ENCODE measurements around the gene CD99L2.

The CD99L2 gene

DNA sequence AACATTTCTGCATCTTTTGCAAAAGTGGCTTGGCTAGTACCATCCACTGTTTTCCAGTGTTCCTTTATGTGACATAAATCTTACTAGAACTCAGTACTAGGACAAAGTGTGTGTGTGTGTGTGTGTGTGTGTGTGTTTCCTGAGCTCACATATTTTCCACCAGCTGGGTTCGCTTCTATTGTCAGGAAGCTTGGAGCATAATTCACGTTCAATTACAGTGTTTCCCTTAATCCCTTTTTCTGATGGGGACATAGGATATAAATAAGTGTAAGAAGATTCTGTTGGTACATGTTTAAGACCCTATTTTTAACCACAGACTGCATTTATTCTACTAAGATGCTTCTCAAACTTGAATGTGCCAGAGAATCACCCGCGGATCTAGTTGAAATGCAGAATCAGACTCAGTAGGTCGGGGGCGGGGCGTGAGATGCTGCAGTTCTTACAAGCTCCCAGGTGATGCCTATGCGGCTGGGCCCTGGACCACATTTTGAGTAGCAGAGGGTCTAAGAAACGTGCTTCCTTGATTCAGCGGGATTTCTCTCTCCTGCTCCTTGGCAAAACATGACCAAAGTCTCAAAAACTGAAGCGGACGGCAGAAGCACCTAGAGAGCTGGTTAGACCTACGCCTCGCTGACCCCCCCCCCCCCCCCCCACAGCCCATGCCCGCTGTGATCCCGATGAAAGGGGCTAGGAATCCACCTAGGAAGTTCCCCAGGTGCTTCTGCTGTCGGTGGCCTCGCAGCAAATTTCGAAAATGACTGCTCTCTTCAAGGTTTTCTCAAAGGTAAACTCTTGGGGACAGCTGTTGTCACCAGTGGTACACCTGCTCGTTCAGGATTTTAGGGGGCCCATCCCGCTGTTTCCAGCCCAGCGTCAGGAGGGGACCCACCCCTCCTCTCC lies 797 bp downstream of the CD99L2 start (continued):
- TF ChIP-seq, protein P1, sequence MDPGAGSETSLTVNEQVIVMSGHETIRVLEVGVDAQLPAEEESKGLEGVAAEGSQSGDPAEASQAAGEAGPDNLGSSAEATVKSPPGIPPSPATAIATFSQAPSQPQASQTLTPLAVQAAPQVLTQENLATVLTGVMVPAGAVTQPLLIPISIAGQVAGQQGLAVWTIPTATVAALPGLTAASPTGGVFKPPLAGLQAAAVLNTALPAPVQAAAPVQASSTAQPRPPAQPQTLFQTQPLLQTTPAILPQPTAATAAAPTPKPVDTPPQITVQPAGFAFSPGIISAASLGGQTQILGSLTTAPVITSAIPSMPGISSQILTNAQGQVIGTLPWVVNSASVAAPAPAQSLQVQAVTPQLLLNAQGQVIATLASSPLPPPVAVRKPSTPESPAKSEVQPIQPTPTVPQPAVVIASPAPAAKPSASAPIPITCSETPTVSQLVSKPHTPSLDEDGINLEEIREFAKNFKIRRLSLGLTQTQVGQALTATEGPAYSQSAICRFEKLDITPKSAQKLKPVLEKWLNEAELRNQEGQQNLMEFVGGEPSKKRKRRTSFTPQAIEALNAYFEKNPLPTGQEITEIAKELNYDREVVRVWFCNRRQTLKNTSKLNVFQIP (CRISPR knock-in tag; IDR thresholded peaks at IDR 0.05; ENCODE audit: borderline replicate concordance, low read depth) = no peak
- TF ChIP-seq, protein P2, sequence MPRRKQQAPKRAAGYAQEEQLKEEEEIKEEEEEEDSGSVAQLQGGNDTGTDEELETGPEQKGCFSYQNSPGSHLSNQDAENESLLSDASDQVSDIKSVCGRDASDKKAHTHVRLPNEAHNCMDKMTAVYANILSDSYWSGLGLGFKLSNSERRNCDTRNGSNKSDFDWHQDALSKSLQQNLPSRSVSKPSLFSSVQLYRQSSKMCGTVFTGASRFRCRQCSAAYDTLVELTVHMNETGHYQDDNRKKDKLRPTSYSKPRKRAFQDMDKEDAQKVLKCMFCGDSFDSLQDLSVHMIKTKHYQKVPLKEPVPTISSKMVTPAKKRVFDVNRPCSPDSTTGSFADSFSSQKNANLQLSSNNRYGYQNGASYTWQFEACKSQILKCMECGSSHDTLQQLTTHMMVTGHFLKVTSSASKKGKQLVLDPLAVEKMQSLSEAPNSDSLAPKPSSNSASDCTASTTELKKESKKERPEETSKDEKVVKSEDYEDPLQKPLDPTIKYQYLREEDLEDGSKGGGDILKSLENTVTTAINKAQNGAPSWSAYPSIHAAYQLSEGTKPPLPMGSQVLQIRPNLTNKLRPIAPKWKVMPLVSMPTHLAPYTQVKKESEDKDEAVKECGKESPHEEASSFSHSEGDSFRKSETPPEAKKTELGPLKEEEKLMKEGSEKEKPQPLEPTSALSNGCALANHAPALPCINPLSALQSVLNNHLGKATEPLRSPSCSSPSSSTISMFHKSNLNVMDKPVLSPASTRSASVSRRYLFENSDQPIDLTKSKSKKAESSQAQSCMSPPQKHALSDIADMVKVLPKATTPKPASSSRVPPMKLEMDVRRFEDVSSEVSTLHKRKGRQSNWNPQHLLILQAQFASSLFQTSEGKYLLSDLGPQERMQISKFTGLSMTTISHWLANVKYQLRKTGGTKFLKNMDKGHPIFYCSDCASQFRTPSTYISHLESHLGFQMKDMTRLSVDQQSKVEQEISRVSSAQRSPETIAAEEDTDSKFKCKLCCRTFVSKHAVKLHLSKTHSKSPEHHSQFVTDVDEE (CRISPR knock-in tag; IDR thresholded peaks at IDR 0.05) = no peak
- TF ChIP-seq TOX (CRISPR knock-in tag; IDR thresholded peaks at IDR 0.05; ENCODE audit: borderline replicate concordance) = no peak
- TF ChIP-seq, protein P3, sequence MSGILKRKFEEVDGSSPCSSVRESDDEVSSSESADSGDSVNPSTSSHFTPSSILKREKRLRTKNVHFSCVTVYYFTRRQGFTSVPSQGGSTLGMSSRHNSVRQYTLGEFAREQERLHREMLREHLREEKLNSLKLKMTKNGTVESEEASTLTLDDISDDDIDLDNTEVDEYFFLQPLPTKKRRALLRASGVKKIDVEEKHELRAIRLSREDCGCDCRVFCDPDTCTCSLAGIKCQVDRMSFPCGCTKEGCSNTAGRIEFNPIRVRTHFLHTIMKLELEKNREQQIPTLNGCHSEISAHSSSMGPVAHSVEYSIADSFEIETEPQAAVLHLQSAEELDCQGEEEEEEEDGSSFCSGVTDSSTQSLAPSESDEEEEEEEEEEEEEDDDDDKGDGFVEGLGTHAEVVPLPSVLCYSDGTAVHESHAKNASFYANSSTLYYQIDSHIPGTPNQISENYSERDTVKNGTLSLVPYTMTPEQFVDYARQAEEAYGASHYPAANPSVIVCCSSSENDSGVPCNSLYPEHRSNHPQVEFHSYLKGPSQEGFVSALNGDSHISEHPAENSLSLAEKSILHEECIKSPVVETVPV (CRISPR knock-in tag; IDR thresholded peaks at IDR 0.05) = no peak
- no peak for TF ChIP-seq ZNF70 (CRISPR knock-in tag; IDR thresholded peaks at IDR 0.05)

DNA sequence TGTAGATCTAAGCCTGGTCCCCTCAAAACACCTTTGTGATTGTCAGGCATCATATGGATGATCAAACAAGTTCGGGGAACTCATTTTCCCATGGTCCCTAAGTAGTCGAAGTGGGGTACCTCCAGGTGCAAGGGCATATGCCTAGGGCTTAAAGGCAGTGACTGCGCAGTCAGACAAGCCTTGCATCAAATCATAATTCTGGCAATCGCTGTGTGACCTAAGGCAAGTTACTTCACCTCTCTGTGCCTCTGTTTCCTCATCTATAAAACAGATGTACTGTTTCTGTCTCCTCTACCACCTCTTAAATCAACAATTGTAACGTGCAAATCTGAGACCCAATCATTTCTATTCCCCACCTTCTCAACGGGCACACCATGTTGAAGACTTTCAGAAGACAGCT lies 1.8 kb downstream of the CD99L2 start:
- TF ChIP-seq ESRRG (CRISPR knock-in tag; IDR thresholded peaks at IDR 0.05) (no peak), BACH2 (CRISPR knock-in tag; IDR thresholded peaks at IDR 0.05; ENCODE audit: borderline replicate concordance) (no peak), RARB (CRISPR knock-in tag; IDR thresholded peaks at IDR 0.05) (no peak), ZNF8 (CRISPR knock-in tag; IDR thresholded peaks at IDR 0.05) (no peak), TOX (CRISPR knock-in tag; IDR thresholded peaks at IDR 0.05; ENCODE audit: borderline replicate concordance) (no peak), ZC3H10 (CRISPR knock-in tag; IDR thresholded peaks at IDR 0.05) (no peak), GLIS3 (CRISPR knock-in tag; IDR thresholded peaks at IDR 0.05) (no peak), ZNF565 (CRISPR knock-in tag; conservative IDR thresholded peaks at IDR 0.05; ENCODE audit: low read depth) (no peak)
- TF ChIP-seq, protein P3 (CRISPR knock-in tag; IDR thresholded peaks at IDR 0.05) = no peak
- TF ChIP-seq, protein P1 (CRISPR knock-in tag; IDR thresholded peaks at IDR 0.05; ENCODE audit: borderline replicate concordance, low read depth) = no peak
- TF ChIP-seq, protein P2 (CRISPR knock-in tag; IDR thresholded peaks at IDR 0.05) = no peak

DNA sequence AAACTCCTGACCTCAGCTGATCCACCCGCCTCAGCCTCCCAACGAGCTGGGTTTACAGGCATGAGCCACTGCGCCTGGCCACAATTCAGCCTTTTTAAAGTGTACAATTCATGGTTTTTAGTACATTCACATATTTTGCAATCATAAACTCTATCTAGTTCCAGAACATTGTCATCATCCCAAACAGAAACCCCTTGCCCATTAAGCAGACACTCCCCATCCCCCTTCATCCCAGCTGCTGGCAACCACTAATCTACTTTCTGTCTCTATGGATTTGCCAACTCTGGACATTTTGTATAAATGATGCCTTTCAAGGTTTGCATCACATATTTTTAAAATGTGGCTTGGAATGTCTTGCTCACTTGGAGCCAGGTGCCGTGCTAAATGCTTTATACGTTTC lies 4.5 kb downstream of the CD99L2 start:
- TF ChIP-seq SNAI2 (CRISPR knock-in tag; IDR thresholded peaks at IDR 0.05) (no peak), BACH2 (CRISPR knock-in tag; IDR thresholded peaks at IDR 0.05; ENCODE audit: borderline replicate concordance) (no peak), ARNTL (CRISPR knock-in tag; IDR thresholded peaks at IDR 0.05; ENCODE audit: borderline replicate concordance, low read depth) (no peak)
- TF ChIP-seq, protein P3 (CRISPR knock-in tag; IDR thresholded peaks at IDR 0.05) = no peak
- TF ChIP-seq, protein P1 (CRISPR knock-in tag; IDR thresholded peaks at IDR 0.05; ENCODE audit: borderline replicate concordance, low read depth) = no peak
- TF ChIP-seq, protein P4, sequence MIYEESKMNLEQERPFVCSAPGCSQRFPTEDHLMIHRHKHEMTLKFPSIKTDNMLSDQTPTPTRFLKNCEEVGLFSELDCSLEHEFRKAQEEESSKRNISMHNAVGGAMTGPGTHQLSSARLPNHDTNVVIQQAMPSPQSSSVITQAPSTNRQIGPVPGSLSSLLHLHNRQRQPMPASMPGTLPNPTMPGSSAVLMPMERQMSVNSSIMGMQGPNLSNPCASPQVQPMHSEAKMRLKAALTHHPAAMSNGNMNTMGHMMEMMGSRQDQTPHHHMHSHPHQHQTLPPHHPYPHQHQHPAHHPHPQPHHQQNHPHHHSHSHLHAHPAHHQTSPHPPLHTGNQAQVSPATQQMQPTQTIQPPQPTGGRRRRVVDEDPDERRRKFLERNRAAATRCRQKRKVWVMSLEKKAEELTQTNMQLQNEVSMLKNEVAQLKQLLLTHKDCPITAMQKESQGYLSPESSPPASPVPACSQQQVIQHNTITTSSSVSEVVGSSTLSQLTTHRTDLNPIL (CRISPR knock-in tag; IDR thresholded peaks at IDR 0.05; ENCODE audit: low read depth) = no peak
- ATAC-seq = no peak

More for the DNA sequence above, 1.8 kb downstream of the CD99L2 start:
- no peak for ATAC-seq
